Astrocyte (in vitro differentiated cells and primary cell): ENCODE measurements around the gene CCDC57.

Source experiments
- CTCF ChIP-seq: IDR thresholded peaks from 2 replicates; pipeline ENCODE4 v1.5.1; 2011; ENCODE audit warnings: low read depth, mild to moderate bottlenecking, inconsistent platforms, low read length, moderate library complexity; ENCODE audit not compliant: insufficient read depth
- EZH2 ChIP-seq: IDR thresholded peaks from 2 replicates; pipeline ENCODE4 v1.6.1; 2012; ENCODE audit warnings: mild to moderate bottlenecking, low read length, inconsistent platforms; ENCODE audit not compliant: insufficient read depth

- TF ChIP-seq CTCF = no peak
- no peak for TF ChIP-seq EZH2
Measured at GRCh38 chr17:82241926-82242697, 29.5 kb upstream of the CCDC57 start.
